Neuronal stem cell (in vitro differentiated cells): ENCODE measurements around the gene CDH26.

Source experiments
- DNase-seq: peaks from one replicate; pipeline ENCODE4 v3.0.0-alpha.2; 2013; ENCODE audit warnings: low spot score
- H2AFZ ChIP-seq: one replicate; pipeline ENCODE4 v1.6.1; 2013; ENCODE audit warnings: mild to moderate bottlenecking, low read length, inconsistent platforms
- H2AK5ac ChIP-seq: 2 replicates; pipeline ENCODE4 v1.6.1; 2013; ENCODE audit warnings: low read depth, mild to moderate bottlenecking, inconsistent platforms, low read length, moderate library complexity, mixed read lengths
- H2BK120ac ChIP-seq: 2 replicates; pipeline ENCODE4 v1.6.1; 2013; ENCODE audit warnings: low read depth, mild to moderate bottlenecking, inconsistent platforms, low read length, moderate library complexity, mixed read lengths
- H2BK12ac ChIP-seq: one replicate; pipeline ENCODE4 v1.6.1; 2013; ENCODE audit warnings: low read length, inconsistent platforms
- H2BK15ac ChIP-seq: 2 replicates; pipeline ENCODE4 v1.6.1; 2013; ENCODE audit warnings: mild to moderate bottlenecking, low read length, inconsistent platforms, mixed read lengths
- H2BK5ac ChIP-seq: one replicate; pipeline ENCODE4 v1.6.1; 2013; ENCODE audit warnings: inconsistent platforms, mild to moderate bottlenecking, low read length, moderate library complexity
- H3K14ac ChIP-seq: one replicate; pipeline ENCODE4 v1.6.1; 2013; ENCODE audit warnings: low read length, inconsistent platforms
- H3K18ac ChIP-seq: 2 replicates; pipeline ENCODE4 v1.6.1; 2013; ENCODE audit warnings: low read length, inconsistent platforms
- H3K23ac ChIP-seq: 2 replicates; pipeline ENCODE4 v1.6.1; 2013; ENCODE audit warnings: low read depth, mild to moderate bottlenecking, mixed read lengths, low read length, inconsistent platforms; ENCODE audit not compliant: poor library complexity
- H3K27ac ChIP-seq: replicated peaks from 3 replicates; pipeline ENCODE4 v1.5.1; 2013; ENCODE audit warnings: low read length, inconsistent platforms
- H3K27me3 ChIP-seq, 3 experiments: 2 replicates each; pipeline ENCODE4 v1.6.1; 2013; ENCODE audit warnings: low read length in 3 of 3, mild to moderate bottlenecking in 2 of 3, inconsistent platforms in 1 of 3, low read depth in 1 of 3, mixed read lengths in 1 of 3, moderate library complexity in 1 of 3; ENCODE audit not compliant: control insufficient read depth in 3 of 3, insufficient read depth in 3 of 3
- H3K36me3 ChIP-seq, 2 donors: replicated peaks in 1 of 2; 2 replicates each; pipeline ENCODE4 v1.6.1; 2013; ENCODE audit warnings: low read length in 2 of 2; ENCODE audit not compliant: control insufficient read depth in 2 of 2, insufficient read depth in 2 of 2
- H3K4ac ChIP-seq: 2 replicates; pipeline ENCODE4 v1.6.1; 2013; ENCODE audit warnings: inconsistent platforms, mild to moderate bottlenecking, low read length, moderate library complexity
- H3K4me1 ChIP-seq, 2 donors: 1 replicate in 1 of 2; 2 replicates in 1 of 2; pipeline ENCODE4 v1.6.1; 2013; ENCODE audit warnings: low read length in 2 of 2, low read depth in 1 of 2; ENCODE audit not compliant: control insufficient read depth in 2 of 2, insufficient read depth in 1 of 2
- H3K4me2 ChIP-seq: one replicate; pipeline ENCODE4 v1.6.1; 2013; ENCODE audit warnings: mild to moderate bottlenecking, low read length, inconsistent platforms; ENCODE audit not compliant: insufficient read depth, poor library complexity, severe bottlenecking
- H3K4me3 ChIP-seq, 2 donors: 2 replicates each; pipeline ENCODE4 v1.5.1; 2013; ENCODE audit warnings: low read length in 2 of 2, mild to moderate bottlenecking in 2 of 2, inconsistent platforms in 1 of 2, moderate library complexity in 1 of 2
- H3K79me1 ChIP-seq: one replicate; pipeline ENCODE4 v1.6.1; 2013; ENCODE audit warnings: low read depth, mild to moderate bottlenecking, inconsistent platforms, low read length, moderate library complexity
- H3K9ac ChIP-seq: one replicate; pipeline ENCODE4 v1.6.1; 2013; ENCODE audit warnings: mild to moderate bottlenecking, low read depth, low read length, inconsistent platforms; ENCODE audit not compliant: poor library complexity
- H3K9me3 ChIP-seq, 2 donors: replicated peaks in 1 of 2; 2 replicates each; pipeline versions ENCODE3 to v1.6.1; 2013; ENCODE audit warnings: low read length in 2 of 2, mild to moderate bottlenecking in 2 of 2, inconsistent platforms in 1 of 2, low read depth in 1 of 2, mixed read lengths in 1 of 2, moderate library complexity in 1 of 2; ENCODE audit not compliant: control insufficient read depth in 2 of 2, insufficient read depth in 1 of 2
- H4K8ac ChIP-seq: one replicate; pipeline ENCODE4 v1.6.1; 2013; ENCODE audit warnings: low read depth, mild to moderate bottlenecking, inconsistent platforms, low read length, moderate library complexity
- H4K91ac ChIP-seq: one replicate; pipeline ENCODE4 v1.6.1; 2013; ENCODE audit warnings: low read length, low read depth, mild to moderate bottlenecking, inconsistent platforms; ENCODE audit not compliant: poor library complexity
- WGBS, 2 donors: extraction: QIAGEN DNeasy Blood & Tissue Kit; methylation state at CpG; one replicate each; pipeline ENCODE4 v1.1.7; 2013; ENCODE audit warnings: missing lambda C conversion rate in 2 of 2, mixed read lengths in 1 of 2; ENCODE audit not compliant: insufficient read length in 2 of 2, insufficient replicate concordance in 1 of 2; ENCODE audit errors: extremely low coverage in 2 of 2; 5-methylcytosine and 5-hydroxymethylcytosine counted together

CDH26 gene

GRCh38 chr20:60013296-60014139, 55.3 kb downstream of the CDH26 start:
- Histone ChIP-seq H3K14ac (no peak overlapping the region), H3K27ac (no peak overlapping the region), H3K4me2 (no peak overlapping the region), H2AFZ (no peak overlapping the region), H2BK15ac (no peak overlapping the region), H4K91ac (no peak overlapping the region), H2BK12ac (no peak overlapping the region), H3K18ac (no peak overlapping the region), H2BK120ac (no peak overlapping the region), H3K9ac (no peak overlapping the region), H3K27me3 (peaks cover 0 to 4% (median 0%) of the 10 kb centered on the region in 3 experiments), H3K4me3 (no peak overlapping the region), H2AK5ac (no peak overlapping the region), H3K23ac (no peak overlapping the region), H3K79me1 (no peaks in the 10 kb centered on the region), H3K9me3 (peaks cover 0 to 2% of the 10 kb centered on the region in 2 donors), H3K4ac (no peak overlapping the region), H3K36me3 (no peaks in the 10 kb centered on the region), H4K8ac (no peak overlapping the region), H2BK5ac (no peak overlapping the region), H3K4me1 (peaks cover 0 to 2% of the 10 kb centered on the region in 2 donors)
- DNase-seq, result no peak
- no CpG with 5 or more reads among the region's 3 CpGs for WGBS, 2 donors

GRCh38 chr20:60016406-60016805, 58.2 kb downstream of the CDH26 start:
- H4K91ac ChIP-seq, result no peak overlapping the region
- H4K8ac ChIP-seq, result no peak overlapping the region
- H2BK15ac ChIP-seq, result no peak overlapping the region
- H3K36me3 ChIP-seq, result no peaks in the 10 kb centered on the region
- H3K4ac ChIP-seq, result no peak overlapping the region
- no peak overlapping the region for H2BK5ac ChIP-seq
- H3K18ac ChIP-seq, result no peak overlapping the region
- peaks cover 0 to 4% (median 0%) of the 10 kb centered on the region in 3 experiments for H3K27me3 ChIP-seq
- H2BK12ac ChIP-seq, result no peak overlapping the region
- no peak for DNase-seq
- H3K4me2 ChIP-seq, result no peak overlapping the region
- no peaks in the 10 kb centered on the region for H3K79me1 ChIP-seq
- H3K27ac ChIP-seq, result no peak overlapping the region
- no peak overlapping the region for H2BK120ac ChIP-seq
- no peak overlapping the region for H3K14ac ChIP-seq
- H2AK5ac ChIP-seq, result no peak overlapping the region
- H2AFZ ChIP-seq, result no peak overlapping the region
- no peak overlapping the region for H3K23ac ChIP-seq
- H3K9me3 ChIP-seq, result peaks cover 0 to 4% of the 10 kb centered on the region in 2 donors
- no peak overlapping the region for H3K4me3 ChIP-seq
- peaks cover 0 to 3% of the 10 kb centered on the region in 2 donors for H3K4me1 ChIP-seq
- no peak overlapping the region for H3K9ac ChIP-seq

- Histone ChIP-seq H3K18ac (no peak overlapping the region), H3K4me1 (peaks cover 0 to 3% of the 10 kb centered on the region in 2 donors), H3K36me3 (no peaks in the 10 kb centered on the region), H3K4me3 (no peak overlapping the region), H2BK120ac (no peak overlapping the region), H2AK5ac (no peak overlapping the region), H2BK15ac (no peak overlapping the region), H3K9me3 (peaks cover 0 to 2% of the 10 kb centered on the region in 2 donors), H4K91ac (no peak overlapping the region), H2BK12ac (peak overlapping the region; percentile 34), H2AFZ (no peak overlapping the region), H3K79me1 (no peaks in the 10 kb centered on the region), H3K14ac (no peak overlapping the region), H3K27ac (no peak overlapping the region), H3K23ac (no peak overlapping the region), H3K9ac (peak overlapping the region; percentile 17), H3K4ac (no peak overlapping the region), H3K4me2 (no peak overlapping the region), H2BK5ac (peak overlapping the region; percentile 83), H4K8ac (peak overlapping the region; percentile 9), H3K27me3 (no peaks in the 10 kb centered on the region)
- WGBS, 2 donors, result no CpG with 5 or more reads among the region's 5 CpGs
- no peak for DNase-seq
Measured at GRCh38 chr20:60020251-60020650, 62.0 kb downstream of the CDH26 start.

GRCh38 chr20:60021104-60021503, 62.9 kb downstream of the CDH26 start:
- Histone ChIP-seq H3K27me3 (no peaks in the 10 kb centered on the region), H3K9ac (no peak overlapping the region), H2BK5ac (no peak overlapping the region), H2BK15ac (no peak overlapping the region), H3K4ac (no peak overlapping the region), H3K23ac (no peak overlapping the region), H3K4me3 (no peak overlapping the region), H3K14ac (no peak overlapping the region), H3K18ac (no peak overlapping the region), H3K36me3 (no peaks in the 10 kb centered on the region), H2BK120ac (no peak overlapping the region), H4K8ac (no peak overlapping the region), H3K27ac (no peak overlapping the region), H2AFZ (no peak overlapping the region), H3K9me3 (peaks cover 0 to 2% of the 10 kb centered on the region in 2 donors), H3K79me1 (no peaks in the 10 kb centered on the region), H2AK5ac (no peak overlapping the region), H2BK12ac (no peak overlapping the region), H3K4me1 (peaks cover 0 to 3% of the 10 kb centered on the region in 2 donors), H4K91ac (no peak overlapping the region), H3K4me2 (no peak overlapping the region)
- no CpG with 5 or more reads among the region's 1 CpG for WGBS, 2 donors
- no peak for DNase-seq
